C4-2B (cell line): Measurements from ENCODE around the gene ZDHHC5.

ENCODE experiments used
- H3K27ac ChIP-seq: fragments of 450-650 bp; 2 replicates; pipeline ENCODE4 v1.5.1; 2017
- ZFX ChIP-seq: fragments of 450-650 bp; IDR thresholded peaks from 2 replicates; pipeline ENCODE4 v1.6.1; 2017
- TF ChIP-seq, protein P1 (sequence below): fragments of 450-650 bp; conservative IDR thresholded peaks from 2 replicates; pipeline ENCODE4 v1.5.1; 2017; ENCODE audit warnings: mild to moderate bottlenecking

Gene ZDHHC5

GRCh38 chr11:57667736-57668433, at the start of gene ZDHHC5:
Gene ZDHHC5 (plus strand): TSS chr11:57668114. CDS start chr11:57673091, 4,977 bp downstream.
- peak within 1 kb of the TSS; percentile 97 for H3K27ac ChIP-seq
- TF ChIP-seq, protein P1, sequence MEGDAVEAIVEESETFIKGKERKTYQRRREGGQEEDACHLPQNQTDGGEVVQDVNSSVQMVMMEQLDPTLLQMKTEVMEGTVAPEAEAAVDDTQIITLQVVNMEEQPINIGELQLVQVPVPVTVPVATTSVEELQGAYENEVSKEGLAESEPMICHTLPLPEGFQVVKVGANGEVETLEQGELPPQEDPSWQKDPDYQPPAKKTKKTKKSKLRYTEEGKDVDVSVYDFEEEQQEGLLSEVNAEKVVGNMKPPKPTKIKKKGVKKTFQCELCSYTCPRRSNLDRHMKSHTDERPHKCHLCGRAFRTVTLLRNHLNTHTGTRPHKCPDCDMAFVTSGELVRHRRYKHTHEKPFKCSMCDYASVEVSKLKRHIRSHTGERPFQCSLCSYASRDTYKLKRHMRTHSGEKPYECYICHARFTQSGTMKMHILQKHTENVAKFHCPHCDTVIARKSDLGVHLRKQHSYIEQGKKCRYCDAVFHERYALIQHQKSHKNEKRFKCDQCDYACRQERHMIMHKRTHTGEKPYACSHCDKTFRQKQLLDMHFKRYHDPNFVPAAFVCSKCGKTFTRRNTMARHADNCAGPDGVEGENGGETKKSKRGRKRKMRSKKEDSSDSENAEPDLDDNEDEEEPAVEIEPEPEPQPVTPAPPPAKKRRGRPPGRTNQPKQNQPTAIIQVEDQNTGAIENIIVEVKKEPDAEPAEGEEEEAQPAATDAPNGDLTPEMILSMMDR, result peak; percentile 53
- no peak; the same call in 1 of the 2 replicates for TF ChIP-seq ZFX

DNA sequence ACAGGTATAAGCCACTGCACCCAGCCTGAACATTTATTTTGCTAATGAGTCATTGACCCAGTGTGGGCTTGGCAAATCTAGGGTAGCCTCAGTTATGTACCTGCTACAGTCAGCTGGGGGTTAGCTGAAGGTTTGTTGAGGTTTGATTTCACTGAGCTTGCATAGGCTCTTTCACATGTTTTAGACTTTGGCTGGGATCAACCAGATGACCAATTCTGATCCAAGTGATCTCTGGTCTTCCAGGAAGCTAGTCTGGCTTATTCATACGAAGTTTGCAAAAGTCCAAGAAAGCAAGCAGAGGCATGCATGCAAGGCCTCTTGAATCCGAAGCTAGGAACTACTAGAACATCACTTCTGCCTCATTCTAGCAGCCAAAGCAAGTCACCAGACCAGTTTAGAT, 49.5 kb upstream of the ZDHHC5 start:
- no peak overlapping the region for H3K27ac ChIP-seq
- TF ChIP-seq, protein P1, result no peak
- no peak for TF ChIP-seq ZFX

DNA sequence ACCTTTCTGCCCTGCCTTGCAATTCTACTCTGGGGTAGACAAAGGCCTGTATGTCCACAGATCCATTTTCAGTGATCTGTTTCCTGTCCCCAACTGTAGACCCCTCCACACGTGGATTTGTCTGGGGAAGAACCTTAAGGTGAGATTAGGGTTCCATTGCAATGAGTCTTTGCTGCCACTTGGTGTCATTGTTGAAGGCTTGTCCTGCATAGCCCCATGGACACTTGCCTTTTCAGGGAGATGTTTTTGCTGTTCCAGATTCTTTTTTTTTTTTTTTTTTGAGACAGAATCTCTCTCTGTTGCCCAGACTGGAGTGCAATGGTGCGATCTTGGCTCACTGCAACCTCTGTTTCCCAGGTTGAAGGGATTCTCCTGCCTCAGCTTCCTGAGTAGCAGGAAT, 48.6 kb upstream of the ZDHHC5 start:
- TF ChIP-seq ZFX, result no peak
- TF ChIP-seq, protein P1, result no peak; the same call in 1 of the 2 replicates
- no peak overlapping the region for H3K27ac ChIP-seq

DNA sequence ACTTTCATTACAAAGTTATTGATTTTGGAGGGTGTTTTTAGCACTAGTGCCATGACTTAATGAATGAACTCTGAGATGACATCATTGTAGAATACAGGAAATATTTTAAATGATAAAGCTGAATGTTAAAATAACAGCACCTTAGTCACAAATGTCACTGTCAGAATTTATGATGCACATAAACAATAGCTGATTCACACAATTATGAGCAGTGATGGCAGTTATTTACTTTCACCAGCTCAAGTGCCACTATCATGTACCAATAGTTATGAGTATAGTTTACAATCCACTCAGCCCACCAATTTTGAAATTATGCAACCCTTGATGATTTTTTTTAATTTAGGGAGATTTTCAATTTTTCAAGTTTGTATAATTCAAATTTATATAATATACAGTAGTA, 47.4 kb upstream of the ZDHHC5 start:
- no peak for TF ChIP-seq ZFX
- TF ChIP-seq, protein P1, result no peak
- no peak overlapping the region for H3K27ac ChIP-seq

GRCh38 chr11:57622263-57622662, 45.7 kb upstream of the ZDHHC5 start:
- TF ChIP-seq, protein P1, result no peak
- no peak for TF ChIP-seq ZFX
- no peak overlapping the region for H3K27ac ChIP-seq

- no peak overlapping the region for H3K27ac ChIP-seq
- no peak for TF ChIP-seq ZFX
- TF ChIP-seq, protein P1, result no peak
Observed at GRCh38 chr11:57624864-57625263, 43.0 kb upstream of the ZDHHC5 start.

DNA sequence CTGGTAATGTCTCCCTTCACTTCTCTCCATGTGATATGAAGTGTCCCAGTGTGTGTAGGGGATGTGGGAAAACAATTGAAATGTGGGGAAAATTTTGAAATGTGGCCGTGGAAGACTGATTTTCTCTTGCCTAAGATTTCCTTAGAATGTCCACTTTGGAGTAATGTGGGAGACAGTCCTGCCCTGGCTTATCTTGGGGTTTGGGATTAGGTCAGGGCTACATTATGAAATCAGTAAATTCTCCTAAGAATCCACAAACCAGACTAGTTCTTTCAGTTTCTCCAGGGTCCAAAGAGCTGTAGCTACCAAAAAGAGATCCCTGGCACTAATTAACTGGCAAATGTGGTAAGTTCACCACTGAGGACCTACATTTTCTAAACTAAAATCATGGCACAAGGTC, 41.0 kb upstream of the ZDHHC5 start:
- TF ChIP-seq, protein P1, result no peak
- TF ChIP-seq ZFX, result no peak
- H3K27ac ChIP-seq, result no peak overlapping the region
